H9 (cell line): ENCODE results near the gene FHOD1. TPM values are rescaled to one million over a fixed set of nuclear protein-coding genes. Genes with fewer than 3 reads are reported as not detected.

ENCODE experiments used
- DNase-seq: peaks from one replicate; pipeline ENCODE4 v3.0.0-alpha.2; 2017
- H2AFZ ChIP-seq: one replicate; pipeline ENCODE4 v1.6.1; 2013; ENCODE audit warnings: mild to moderate bottlenecking, low read length, control low read depth, moderate library complexity
- H2AK5ac ChIP-seq: 2 replicates; pipeline ENCODE4 v1.6.1; 2013; ENCODE audit warnings: low read length, control low read depth, mixed read lengths; ENCODE audit not compliant: insufficient read length
- H2BK120ac ChIP-seq: one replicate; pipeline ENCODE4 v1.6.1; 2013; ENCODE audit warnings: low read depth, mild to moderate bottlenecking, low read length, control low read depth, inconsistent platforms; ENCODE audit not compliant: poor library complexity, severe bottlenecking
- H2BK12ac ChIP-seq: 2 replicates; pipeline ENCODE4 v1.6.1; 2013; ENCODE audit warnings: low read length, control low read depth, mixed read lengths, low read depth; ENCODE audit not compliant: insufficient read length
- H2BK15ac ChIP-seq: 2 replicates; pipeline ENCODE4 v1.6.1; 2013; ENCODE audit warnings: low read depth, low read length, control low read depth
- H2BK20ac ChIP-seq: one replicate; pipeline ENCODE4 v1.6.1; 2013; ENCODE audit warnings: low read depth, mild to moderate bottlenecking, low read length, control low read depth, inconsistent platforms; ENCODE audit not compliant: poor library complexity, severe bottlenecking
- H2BK5ac ChIP-seq: 2 replicates; pipeline ENCODE4 v1.6.1; 2013; ENCODE audit warnings: low read length, control low read depth, mixed read lengths; ENCODE audit not compliant: insufficient read length
- H3K14ac ChIP-seq: 2 replicates; pipeline ENCODE4 v1.6.1; 2013; ENCODE audit warnings: low read length, control low read depth; ENCODE audit not compliant: insufficient read depth
- H3K18ac ChIP-seq: 2 replicates; pipeline ENCODE4 v1.6.1; 2013; ENCODE audit warnings: low read depth, mild to moderate bottlenecking, mixed read lengths, low read length, control low read depth; ENCODE audit not compliant: insufficient read length
- H3K23ac ChIP-seq: 2 replicates; pipeline ENCODE4 v1.6.1; 2013; ENCODE audit warnings: low read length, control low read depth, mixed read lengths, low read depth; ENCODE audit not compliant: insufficient read length
- H3K23me2 ChIP-seq: 2 replicates; pipeline ENCODE4 v1.6.1; 2013; ENCODE audit warnings: low read depth, mild to moderate bottlenecking, mixed read lengths, low read length, control low read depth; ENCODE audit not compliant: insufficient read length, poor library complexity, severe bottlenecking
- H3K27ac ChIP-seq: 2 replicates; pipeline ENCODE4 v1.5.1; 2013; ENCODE audit warnings: low read length, control low read depth, mixed read lengths, low read depth; ENCODE audit not compliant: insufficient read length
- H3K27me3 ChIP-seq: 2 replicates; pipeline ENCODE4 v1.6.1; 2013; ENCODE audit warnings: low read length, control low read depth, inconsistent platforms; ENCODE audit not compliant: insufficient read depth
- H3K4ac ChIP-seq: 2 replicates; pipeline ENCODE4 v1.6.1; 2013; ENCODE audit warnings: low read depth, mild to moderate bottlenecking, control low read depth, inconsistent platforms, low read length, moderate library complexity
- H3K4me1 ChIP-seq: 2 replicates; pipeline ENCODE4 v1.6.1; 2013; ENCODE audit warnings: low read length, control low read depth, inconsistent platforms; ENCODE audit not compliant: insufficient read depth
- H3K4me2 ChIP-seq: 2 replicates; pipeline ENCODE4 v1.6.1; 2013; ENCODE audit warnings: low read length, control low read depth, mixed read lengths; ENCODE audit not compliant: insufficient read length, insufficient read depth
- H3K56ac ChIP-seq: 2 replicates; pipeline ENCODE4 v1.6.1; 2013; ENCODE audit warnings: low read depth, mild to moderate bottlenecking, mixed read lengths, low read length, control low read depth; ENCODE audit not compliant: insufficient read length
- H3K79me1 ChIP-seq: 2 replicates; pipeline ENCODE4 v1.6.1; 2013; ENCODE audit warnings: low read depth, mild to moderate bottlenecking, moderate library complexity, low read length, control low read depth, inconsistent platforms; ENCODE audit not compliant: insufficient read depth, poor library complexity, severe bottlenecking
- H3K79me2 ChIP-seq: 2 replicates; pipeline ENCODE4 v1.6.1; 2013; ENCODE audit warnings: low read length, control low read depth, inconsistent platforms; ENCODE audit not compliant: insufficient read depth
- H3K9ac ChIP-seq: 2 replicates; pipeline ENCODE4 v1.6.1; 2013; ENCODE audit warnings: low read length, control low read depth, mixed read lengths; ENCODE audit not compliant: insufficient read length; ENCODE audit errors: extremely low read depth
- H3K9me3 ChIP-seq: one replicate; pipeline ENCODE4 v1.6.1; 2013; ENCODE audit warnings: low read depth, low read length, inconsistent platforms; ENCODE audit not compliant: control insufficient read depth
- H3T11ph ChIP-seq: one replicate; pipeline ENCODE4 v1.6.1; 2013; ENCODE audit warnings: mild to moderate bottlenecking, low read length, control low read depth, inconsistent platforms
- H4K20me1 ChIP-seq: one replicate; pipeline ENCODE4 v1.6.1; 2013; ENCODE audit not compliant: control insufficient read depth, insufficient read length, insufficient read depth
- H4K5ac ChIP-seq: 2 replicates; pipeline ENCODE4 v1.6.1; 2013; ENCODE audit warnings: low read depth, mild to moderate bottlenecking, mixed read lengths, low read length, control low read depth; ENCODE audit not compliant: insufficient read length
- H4K8ac ChIP-seq: replicated peaks from 2 replicates; pipeline ENCODE4 v1.6.1; 2013; ENCODE audit warnings: low read length, control low read depth, mixed read lengths, low read depth; ENCODE audit not compliant: insufficient read length
- H4K91ac ChIP-seq: 2 replicates; pipeline ENCODE4 v1.6.1; 2013; ENCODE audit warnings: low read depth, mild to moderate bottlenecking, moderate library complexity, mixed read lengths, low read length, control low read depth; ENCODE audit not compliant: insufficient read length
- H3K27ac Mint-ChIP-seq, 3 experiments: 2 replicates in 2 of 3; 3 replicates in 1 of 3; pipeline ENCODE4 v1.8.0; 2020 to 2021; ENCODE audit warnings: mixed read lengths in 3 of 3, mild to moderate bottlenecking in 1 of 3, moderate library complexity in 1 of 3
- H3K27me3 Mint-ChIP-seq: 2 replicates; pipeline ENCODE4 v1.8.0; 2021; ENCODE audit warnings: low read depth, mild to moderate bottlenecking, moderate library complexity, mixed read lengths
- H3K36me3 Mint-ChIP-seq, 3 experiments: 2 replicates in 2 of 3; 3 replicates in 1 of 3; pipeline ENCODE4 v1.8.0; 2020 to 2021; ENCODE audit warnings: low read depth in 3 of 3, mixed read lengths in 3 of 3; ENCODE audit not compliant: insufficient read depth in 1 of 3
- H3K4me1 Mint-ChIP-seq, 2 experiments: 2 replicates each; pipeline ENCODE4 v1.8.0; 2020; ENCODE audit warnings: mixed read lengths in 2 of 2
- H3K4me3 Mint-ChIP-seq, 2 experiments: 2 replicates in 1 of 2; 3 replicates in 1 of 2; pipeline ENCODE4 v1.8.0; 2020 to 2021; ENCODE audit warnings: mild to moderate bottlenecking in 2 of 2, mixed read lengths in 2 of 2, moderate library complexity in 1 of 2
- H3K9me3 Mint-ChIP-seq, 2 experiments: 2 replicates in 1 of 2; 3 replicates in 1 of 2; pipeline ENCODE4 v1.8.0; 2020; ENCODE audit warnings: mild to moderate bottlenecking in 2 of 2, mixed read lengths in 2 of 2, moderate library complexity in 1 of 2
- WGBS: extraction: QIAGEN DNeasy Blood & Tissue Kit; methylation state at CpG from one replicate; pipeline ENCODE4 v1.1.7; 2013; ENCODE audit warnings: missing lambda C conversion rate, low lambda C conversion rate, mixed read lengths; ENCODE audit not compliant: insufficient read length; ENCODE audit errors: extremely low coverage; 5-methylcytosine and 5-hydroxymethylcytosine counted together
- total RNA-seq: library from RNA; stranded (reverse); gene quantifications from 2 replicates; pipeline ENCODE4 v1.2.1, GENCODE V29; 2021
- TF ChIP-seq, protein P1 (sequence below): fragments of 200-600 bp; sonication (generic); conservative IDR thresholded peaks from 3 replicates; pipeline ENCODE4 v1.8.0; 2021; ENCODE audit warnings: antibody characterized with exemption, mild to moderate bottlenecking

The FHOD1 gene
- total RNA-seq, 1 experiment from 2014 or later = 67.0 TPM

- no peak overlapping the region for H4K91ac ChIP-seq
- no peak overlapping the region for H4K8ac ChIP-seq
- Mint-ChIP-seq H3K27me3 (no peaks in the 10 kb centered on the region), H3K4me3 (no peak overlapping the region), H3K9me3 (no peaks in the 10 kb centered on the region), H3K27ac (no peak overlapping the region), H3K36me3 (peaks cover 34 to 83% (median 66%) of the 10 kb centered on the region in 3 experiments), H3K4me1 (peaks cover 0 to 10% of the 10 kb centered on the region in 2 experiments; a peak in 2 of 4 replicates)
- H4K5ac ChIP-seq = no peak overlapping the region
- H2AFZ ChIP-seq = no peak overlapping the region
- no peaks in the 10 kb centered on the region for H3K79me2 ChIP-seq
- H4K20me1 ChIP-seq = no peaks in the 10 kb centered on the region
- H3K27me3 ChIP-seq = no peaks in the 10 kb centered on the region
- H3K4me2 ChIP-seq = no peak overlapping the region
- TF ChIP-seq, protein P1, sequence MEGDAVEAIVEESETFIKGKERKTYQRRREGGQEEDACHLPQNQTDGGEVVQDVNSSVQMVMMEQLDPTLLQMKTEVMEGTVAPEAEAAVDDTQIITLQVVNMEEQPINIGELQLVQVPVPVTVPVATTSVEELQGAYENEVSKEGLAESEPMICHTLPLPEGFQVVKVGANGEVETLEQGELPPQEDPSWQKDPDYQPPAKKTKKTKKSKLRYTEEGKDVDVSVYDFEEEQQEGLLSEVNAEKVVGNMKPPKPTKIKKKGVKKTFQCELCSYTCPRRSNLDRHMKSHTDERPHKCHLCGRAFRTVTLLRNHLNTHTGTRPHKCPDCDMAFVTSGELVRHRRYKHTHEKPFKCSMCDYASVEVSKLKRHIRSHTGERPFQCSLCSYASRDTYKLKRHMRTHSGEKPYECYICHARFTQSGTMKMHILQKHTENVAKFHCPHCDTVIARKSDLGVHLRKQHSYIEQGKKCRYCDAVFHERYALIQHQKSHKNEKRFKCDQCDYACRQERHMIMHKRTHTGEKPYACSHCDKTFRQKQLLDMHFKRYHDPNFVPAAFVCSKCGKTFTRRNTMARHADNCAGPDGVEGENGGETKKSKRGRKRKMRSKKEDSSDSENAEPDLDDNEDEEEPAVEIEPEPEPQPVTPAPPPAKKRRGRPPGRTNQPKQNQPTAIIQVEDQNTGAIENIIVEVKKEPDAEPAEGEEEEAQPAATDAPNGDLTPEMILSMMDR = no peak
- no peaks in the 10 kb centered on the region for H3K79me1 ChIP-seq
- no peak overlapping the region for H3K56ac ChIP-seq
- H3K23ac ChIP-seq = no peak overlapping the region
- peak; percentile 18 for DNase-seq
- WGBS = no CpG with 5 or more reads among the region's 10 CpGs
- H3K4me1 ChIP-seq = no peaks in the 10 kb centered on the region
- no peaks in the 10 kb centered on the region for H3K9me3 ChIP-seq
- H2BK15ac ChIP-seq = no peak overlapping the region
- no peak overlapping the region for H2AK5ac ChIP-seq
- no peak overlapping the region for H3K9ac ChIP-seq
- no peak overlapping the region for H3K18ac ChIP-seq
- no peak overlapping the region for H2BK20ac ChIP-seq
- no peak overlapping the region for H3K4ac ChIP-seq
- no peak overlapping the region for H3K27ac ChIP-seq
- H2BK120ac ChIP-seq = no peak overlapping the region
- no peak overlapping the region for H3T11ph ChIP-seq
- H2BK12ac ChIP-seq = no peak overlapping the region
- H3K14ac ChIP-seq = no peak overlapping the region
- no peaks in the 10 kb centered on the region for H3K23me2 ChIP-seq
- H2BK5ac ChIP-seq = no peak overlapping the region
Measured at GRCh38 chr16:67234180-67234597, 13.1 kb downstream of the FHOD1 start.
